T-helper 1 cell treated with Interleukin-12 subunit alpha and Interleukin-12 subunit beta and Interleukin-4 antibody, amounts not matched to agents 30 ng/mL and 1 ng/mL, for 36 hours (primary cell): Measurements from ENCODE around the gene MRPL2. TPM values are rescaled to one million over a fixed set of nuclear protein-coding genes. Genes with fewer than 3 reads are reported as not detected.
"Not testable (repeated sequence)": the region's sequence is repeated elsewhere in the genome, so short reads cannot be mapped to it uniquely, and the experiment has no call there.

Experiments used
- intact Hi-C: fragments of 100-400 bp; cut with micrococcal nuclease; formaldehyde crosslinking; loops from one replicate; pipeline ENCODE4 v1.15.1; 2024
- total RNA-seq: library from RNA; stranded (reverse); gene quantifications from 2 replicates; pipeline ENCODE4 v1.2.3, GENCODE V29; 2022

The MRPL2 gene
- total RNA-seq, 1 donor from 2014 or later: 54.6 TPM

- intact Hi-C loops: no loop called here
These were observed 23.8 kb upstream of the MRPL2 start for GRCh38 chr6:43082806-43083655.

- intact Hi-C loops: not testable (repeated sequence)
These were observed 22.7 kb upstream of the MRPL2 start for GRCh38 chr6:43081922-43082321.

GRCh38 chr6:43081043-43081442, 21.8 kb upstream of the MRPL2 start:
- intact Hi-C loops: no loop called here

GRCh38 chr6:43078691-43079090, 19.5 kb upstream of the MRPL2 start:
- intact Hi-C loops: no loop called here

GRCh38 chr6:43077981-43078511, 18.8 kb upstream of the MRPL2 start:
- intact Hi-C loops: no loop called here

GRCh38 chr6:43077333-43077809, 18.1 kb upstream of the MRPL2 start:
- intact Hi-C loops: no loop called here

GRCh38 chr6:43076464-43077332, 17.5 kb upstream of the MRPL2 start:
- intact Hi-C loops: no loop called here

- intact Hi-C loops: no loop called here
These were observed 16.6 kb upstream of the MRPL2 start, which contains the start of gene PTK7 for GRCh38 chr6:43075670-43076463. Gene PTK7, plus strand, starts transcription at chr6:43076314. Its CDS starts 175 bp downstream, at chr6:43076489.

- intact Hi-C loops: no loop called here
These were observed 15.8 kb upstream of the MRPL2 start for GRCh38 chr6:43074847-43075669.

- intact Hi-C loops: loop anchor here (1.0 kb wide), 3 partner anchors 11 to 169 kb away; partner anchors contain the start of genes KLC4 and MRPL2
These were observed 10.9 kb upstream of the MRPL2 start for GRCh38 chr6:43070028-43070632.

- intact Hi-C loops: no loop called here
These were observed 3.6 kb upstream of the MRPL2 start for GRCh38 chr6:43062818-43063217.

- intact Hi-C loops: no loop called here
These were observed 2.6 kb upstream of the MRPL2 start for GRCh38 chr6:43061861-43062260.

- intact Hi-C loops: no loop called here
These were observed 1.8 kb upstream of the MRPL2 start for GRCh38 chr6:43060755-43061633.

- intact Hi-C loops: no loop called here
These were observed 960 bp upstream of the MRPL2 start for GRCh38 chr6:43060034-43060754.

GRCh38 chr6:43058531-43058930, 703 bp downstream of the MRPL2 start:
- intact Hi-C loops: loop anchor here (2.0 to 10.0 kb wide), 5 partner anchors 494 to 1272 kb away; partner anchors contain the start of genes HSP90AB1, POLH, TOMM6 and UBR2

- intact Hi-C loops: loop anchor here (10.0 kb wide), 3 partner anchors 519 to 1189 kb away; partner anchors contain the start of genes HSP90AB1, POLH and XPO5
These were observed 3.3 kb downstream of the MRPL2 start for GRCh38 chr6:43055966-43056365.

- intact Hi-C loops: loop anchor here (5.0 to 10.0 kb wide), 4 partner anchors 313 to 1190 kb away; partner anchors contain the start of genes HSP90AB1, POLH, XPO5 and ZNF318
These were observed 4.9 kb downstream of the MRPL2 start for GRCh38 chr6:43054206-43054943.
